NCI-H2081 (cell line): ENCODE results near the gene NHEJ1.

Experiments used
- DNase-seq, 2 experiments: peaks; one replicate each; lab custom pipeline; 2025; lab: John Stamatoyannopoulos, UW

The NHEJ1 gene

DNA sequence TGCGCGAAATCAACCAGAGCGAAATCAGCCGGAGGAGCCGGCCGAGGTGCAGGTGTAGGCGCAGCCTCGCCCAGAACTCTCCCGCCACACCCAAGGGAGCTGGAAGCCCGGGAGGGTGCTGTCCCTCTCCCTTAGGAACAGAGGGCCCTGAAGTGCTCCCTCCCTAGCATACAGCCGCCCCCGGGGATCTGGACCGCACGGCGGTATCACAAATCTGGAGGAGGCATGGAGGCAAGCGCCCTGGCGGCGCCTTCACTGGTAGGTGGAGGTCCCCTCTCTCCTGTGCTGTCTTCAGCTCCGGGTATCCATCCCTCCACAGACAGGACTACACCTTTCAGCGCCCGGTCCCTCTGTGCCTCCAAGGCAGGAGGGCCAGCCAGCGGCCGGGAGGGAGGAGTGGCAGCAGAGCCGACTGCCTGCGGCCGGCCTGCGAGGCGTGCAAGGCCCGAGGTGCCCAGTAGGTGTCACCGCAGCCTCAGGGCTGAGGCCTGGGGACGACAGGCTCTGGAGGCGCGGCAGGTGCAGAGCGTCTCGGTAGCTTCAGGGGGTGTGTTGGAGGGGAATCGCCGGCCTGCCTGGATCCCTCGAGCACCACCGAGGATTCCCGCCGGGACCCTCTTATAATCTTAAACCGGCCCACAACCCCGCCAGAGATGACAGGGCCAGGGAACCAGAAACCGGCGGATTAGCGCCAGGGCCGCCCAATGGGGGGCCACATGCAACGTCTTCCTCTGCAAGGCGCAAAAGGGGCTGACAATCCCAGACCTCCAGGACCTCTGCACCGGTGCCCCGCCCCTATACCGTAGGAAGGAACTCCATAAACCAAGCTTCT lies 102.7 kb downstream of the NHEJ1 start:
- peak; percentile 64 to 78 for DNase-seq

DNA sequence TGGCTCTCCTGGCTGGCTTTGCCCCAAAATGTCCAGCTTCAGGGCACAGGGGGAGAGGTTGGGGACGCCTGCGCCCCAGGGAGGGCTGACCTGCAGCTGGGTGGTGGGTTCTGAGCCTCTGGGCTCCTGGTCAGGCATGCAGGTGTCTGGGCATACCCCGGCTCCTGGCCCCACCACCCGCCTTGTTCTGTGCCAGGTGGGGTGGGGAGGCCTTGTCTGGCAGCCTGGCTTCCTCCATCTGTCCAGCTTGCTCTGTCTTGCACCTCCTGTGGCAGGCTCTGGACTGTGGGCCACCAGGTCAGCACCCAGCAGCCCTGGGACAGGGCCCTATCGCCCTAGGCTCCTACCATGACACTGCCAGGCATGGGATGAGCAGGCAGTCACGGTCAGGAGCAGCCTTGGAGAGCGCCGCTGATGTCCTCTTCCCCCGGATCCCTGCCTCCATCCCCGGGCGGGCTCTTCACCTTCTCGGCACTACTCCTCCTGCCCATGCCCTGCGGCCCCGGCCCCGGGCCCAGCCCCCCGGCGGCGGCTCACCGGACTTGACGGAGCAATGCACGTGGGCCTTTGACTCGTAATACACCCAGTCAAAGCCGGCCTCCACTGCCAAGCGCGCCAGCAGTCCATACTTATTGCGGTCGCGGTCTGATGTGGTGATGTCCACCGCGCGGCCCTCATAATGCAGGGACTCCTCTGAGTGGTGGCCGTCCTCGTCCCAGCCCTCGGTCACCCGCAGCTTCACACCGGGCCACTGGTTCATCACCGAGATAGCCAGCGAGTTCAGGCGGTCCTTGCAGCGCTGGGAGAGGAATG lies 103.5 kb downstream of the NHEJ1 start:
- no peak for DNase-seq

DNA sequence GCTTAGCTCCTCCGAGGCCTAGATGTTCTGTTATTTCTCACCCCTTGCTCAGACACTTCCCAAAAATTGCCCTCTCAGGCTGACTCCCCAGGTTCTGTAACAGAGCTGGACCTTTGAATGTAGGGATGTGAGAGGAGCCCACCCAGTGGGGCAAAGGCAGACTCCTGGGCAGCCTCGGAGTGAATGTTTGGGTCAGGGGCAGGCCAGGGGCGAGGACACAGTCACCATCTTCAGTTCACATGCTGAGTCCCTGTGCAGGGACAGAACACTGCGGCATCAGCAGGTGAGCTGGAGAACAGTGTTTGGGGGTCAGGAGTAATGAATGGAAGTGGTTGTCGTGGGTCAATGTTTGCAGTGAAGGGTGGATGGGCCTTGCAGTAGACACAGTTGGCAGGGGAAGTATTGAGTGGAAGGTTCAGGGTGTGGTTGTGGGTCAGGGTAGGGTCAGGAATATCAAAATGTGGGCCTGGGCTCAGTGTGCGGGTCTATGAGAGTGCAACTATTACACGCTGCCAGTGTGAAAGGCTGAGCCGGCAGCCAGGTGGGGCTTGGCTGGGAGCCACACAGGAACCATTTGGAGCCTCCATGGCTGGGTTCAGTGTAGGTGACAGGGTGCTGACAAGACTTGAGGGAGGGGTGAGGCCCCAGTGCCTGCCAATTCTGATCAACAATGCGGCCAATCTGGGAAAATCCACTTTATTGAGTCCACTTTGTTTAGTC lies 104.3 kb downstream of the NHEJ1 start:
- DNase-seq: no peak

DNA sequence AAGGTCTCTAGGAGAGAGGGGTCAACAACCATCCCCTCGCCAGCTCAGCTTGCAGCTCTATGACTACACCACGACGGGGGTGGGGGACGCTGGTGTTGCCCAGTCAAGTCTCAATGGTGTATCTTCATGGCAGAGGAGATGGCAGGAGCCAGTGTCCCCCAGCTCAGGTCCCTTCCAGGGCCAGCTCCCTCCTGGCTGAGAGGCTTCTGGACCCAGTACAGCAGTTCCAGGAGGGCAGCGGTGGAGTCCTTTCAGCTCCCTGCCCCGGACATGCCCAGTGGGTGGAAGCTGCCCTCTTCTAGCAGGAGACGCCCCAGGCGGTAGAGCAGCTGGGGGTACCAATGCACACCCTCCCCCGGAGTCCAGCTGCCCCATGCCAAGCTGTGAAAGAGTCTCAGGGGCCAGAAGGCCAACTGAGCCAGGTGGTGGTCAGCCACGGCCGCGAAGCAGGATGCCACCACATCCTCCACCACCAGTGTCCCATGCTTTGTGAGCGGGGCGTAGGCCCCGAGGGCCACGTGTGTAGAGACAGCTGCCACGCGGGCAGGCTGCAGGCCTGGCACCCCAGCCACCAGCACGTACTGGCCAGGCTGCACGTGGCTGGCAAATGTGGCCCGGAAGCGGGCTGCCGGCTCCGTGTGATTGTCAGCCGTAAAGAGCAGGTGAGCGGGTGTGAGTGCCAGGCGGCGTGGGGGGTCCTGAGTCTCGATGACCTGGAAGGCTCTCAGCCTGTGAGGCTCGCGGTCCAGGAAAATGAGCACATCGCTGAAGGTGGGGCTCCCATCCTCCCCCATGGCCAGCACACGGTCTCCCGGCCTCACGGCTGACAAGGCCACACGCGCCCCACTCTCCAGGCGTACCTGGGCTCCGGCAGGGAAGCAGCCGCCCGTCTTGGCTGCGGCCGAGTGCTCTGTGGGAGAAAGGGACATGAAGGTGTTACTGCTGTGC lies 105.4 kb downstream of the NHEJ1 start:
- no peak for DNase-seq

DNA sequence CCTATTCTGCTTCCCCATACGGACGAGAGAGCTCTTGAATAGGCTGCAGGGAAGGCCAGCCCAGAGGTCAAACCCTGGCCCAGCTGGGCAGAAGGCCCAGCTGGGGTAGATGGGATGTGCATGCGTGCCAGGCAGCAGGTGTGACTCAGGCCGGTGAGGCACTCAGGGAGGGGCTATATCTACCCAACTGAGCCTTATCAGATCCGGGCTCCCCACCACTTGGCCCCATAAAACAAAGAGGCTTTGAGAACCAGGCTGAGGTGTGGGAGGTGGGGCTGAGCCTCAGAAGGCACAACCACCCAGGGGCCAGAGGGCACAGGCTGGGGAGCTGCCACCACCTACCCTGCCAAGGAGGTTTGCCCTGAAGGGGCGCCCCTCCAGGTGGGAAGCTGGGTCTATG lies 111.3 kb downstream of the NHEJ1 start:
- no peak for DNase-seq

DNA sequence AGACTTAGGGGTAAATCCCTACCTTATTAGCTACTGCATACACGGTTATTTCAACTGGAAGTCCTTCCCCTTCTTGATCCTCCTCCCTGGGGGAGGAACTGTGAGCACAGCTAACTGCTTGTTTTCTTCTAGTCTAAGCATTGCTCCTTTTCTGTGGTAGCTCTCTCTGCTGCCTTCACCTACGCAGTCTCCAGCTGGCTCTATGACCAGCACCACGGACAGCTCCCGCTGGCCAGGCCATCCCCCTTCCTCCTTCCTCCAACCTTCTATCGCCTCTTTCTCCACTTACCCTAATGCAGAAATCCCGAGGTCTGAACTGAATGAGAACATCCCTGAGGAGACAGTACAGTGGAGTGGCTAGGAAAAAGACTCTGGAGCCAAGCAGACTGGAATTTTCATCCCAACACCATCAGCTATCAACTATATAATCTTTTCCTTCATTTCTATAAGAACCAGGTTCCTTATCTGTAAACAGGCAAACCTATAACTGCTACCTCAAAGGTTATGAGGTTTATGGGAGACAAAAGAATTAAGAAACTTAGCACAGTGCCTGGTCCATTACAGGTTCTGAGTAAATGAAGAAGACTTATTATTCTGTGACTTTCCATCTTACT lies 114.6 kb downstream of the NHEJ1 start:
- no peak for DNase-seq

DNA sequence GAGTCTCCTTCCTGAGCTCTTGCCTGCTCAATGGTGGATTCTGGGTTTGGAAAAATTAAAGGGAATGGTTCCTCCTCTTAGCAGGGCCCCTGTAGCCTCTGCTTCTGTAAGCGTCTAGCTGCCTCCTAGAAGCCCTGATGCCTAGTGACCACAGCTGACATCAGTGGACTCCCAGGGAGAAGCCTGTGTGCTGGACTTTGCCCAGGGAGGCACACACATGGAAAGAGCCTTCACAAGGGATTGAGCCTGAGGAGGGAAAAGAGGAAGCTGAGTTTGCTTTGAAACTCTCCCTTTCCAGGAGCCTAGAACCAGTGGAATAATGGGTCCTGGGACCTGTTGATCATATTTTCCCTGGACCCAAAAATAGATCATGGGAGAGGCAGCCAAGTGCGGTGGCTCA lies 117.9 kb downstream of the NHEJ1 start:
- DNase-seq: no peak

DNA sequence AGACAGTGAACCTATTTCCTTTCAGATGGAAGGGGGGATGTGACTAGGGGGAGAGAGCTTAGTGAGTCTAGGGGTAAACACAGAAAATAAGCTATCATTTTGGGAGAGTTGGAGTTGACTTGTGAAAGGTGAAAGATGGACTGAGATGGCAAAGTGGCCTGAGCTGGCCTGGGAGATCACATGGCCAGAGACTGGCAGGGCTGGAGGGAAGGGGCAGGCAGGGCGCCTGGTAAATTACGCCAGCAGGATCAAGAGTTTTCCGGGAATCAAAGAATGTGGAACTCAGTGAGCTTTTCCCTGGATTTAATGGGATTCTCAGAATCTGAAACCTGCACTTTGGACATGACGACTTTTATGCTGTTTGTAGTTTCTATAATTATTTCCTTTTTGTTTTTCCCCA lies 118.5 kb downstream of the NHEJ1 start:
- DNase-seq: no peak

DNA sequence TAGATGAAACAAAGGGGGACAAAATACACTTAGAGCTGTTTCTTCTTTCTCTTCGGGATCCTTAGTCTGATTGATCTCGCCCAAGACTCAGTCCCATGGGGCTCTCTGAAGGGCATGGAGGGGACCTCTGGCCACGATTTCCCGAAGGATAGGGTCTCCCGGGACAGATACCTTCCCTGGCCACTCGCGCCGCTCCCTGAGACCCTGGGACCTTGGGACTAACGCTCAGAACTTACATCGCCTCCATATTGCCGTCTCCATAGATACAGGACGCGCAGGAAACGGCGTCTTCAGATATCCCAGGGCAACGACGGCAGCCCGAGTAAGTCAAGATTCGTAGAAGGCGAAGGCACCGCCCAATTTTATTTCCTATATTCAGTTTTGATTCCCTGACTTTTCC lies 119.4 kb downstream of the NHEJ1 start, which contains the start of gene CFAP65:
Gene CFAP65, minus strand, starts transcription at position 265 of the 400 bp plus-strand sequence. CDS start 2,468 bp downstream, outside the sequence.
- peak; percentile 30 to 50 for DNase-seq

DNA sequence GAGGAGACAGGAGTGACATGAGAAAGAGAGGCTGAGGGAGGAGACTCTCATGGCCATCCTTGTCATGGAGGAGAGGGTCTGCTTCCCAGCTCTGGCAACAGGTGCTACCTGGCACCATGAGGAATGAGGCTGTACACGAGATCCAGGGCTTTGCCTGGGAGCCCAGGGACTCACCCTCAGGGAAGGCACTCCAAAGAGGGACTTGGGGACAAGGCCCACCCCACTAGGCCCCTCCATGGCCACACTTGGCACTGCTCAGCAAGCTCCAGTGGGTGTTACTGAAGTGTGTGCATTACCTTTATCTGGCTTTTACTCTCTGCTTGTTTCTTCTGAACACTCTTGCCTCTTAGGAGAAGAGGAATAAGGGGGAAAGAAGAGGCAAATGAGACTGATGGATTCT lies 122.0 kb downstream of the NHEJ1 start:
- no peak for DNase-seq

DNA sequence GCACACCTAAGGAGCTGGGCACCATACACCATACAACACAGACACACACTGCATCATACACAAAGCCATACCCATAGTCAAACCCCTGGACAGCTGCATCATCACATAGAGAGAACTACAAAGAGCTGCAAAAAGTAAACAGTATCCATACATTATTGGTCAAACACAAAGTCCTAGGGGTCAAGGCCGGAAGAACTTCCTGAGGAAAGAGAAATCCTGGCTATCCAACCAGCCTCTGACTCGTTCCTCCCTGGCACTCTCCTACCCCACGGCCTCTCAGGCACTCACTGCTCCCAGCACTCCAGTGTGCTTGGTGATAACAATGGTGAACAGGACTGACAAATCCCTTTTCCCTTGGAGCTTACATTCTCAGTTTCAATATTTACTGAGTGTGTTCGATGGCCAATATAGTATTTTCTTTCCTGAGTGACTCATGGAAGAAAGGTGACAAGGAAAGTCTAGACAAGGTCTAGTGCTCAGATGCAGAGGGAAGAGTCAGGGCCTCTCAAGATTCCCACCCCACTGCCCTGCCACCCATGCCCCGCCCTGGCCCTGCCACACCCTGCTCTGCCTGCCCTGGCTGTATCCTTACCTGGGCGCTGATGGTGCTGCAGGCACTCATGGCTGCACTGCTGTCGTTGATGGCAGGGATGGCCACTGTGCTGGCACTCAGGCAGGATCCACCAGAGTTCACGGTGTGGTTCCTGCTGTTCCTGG lies 122.7 kb downstream of the NHEJ1 start:
- no peak for DNase-seq

DNA sequence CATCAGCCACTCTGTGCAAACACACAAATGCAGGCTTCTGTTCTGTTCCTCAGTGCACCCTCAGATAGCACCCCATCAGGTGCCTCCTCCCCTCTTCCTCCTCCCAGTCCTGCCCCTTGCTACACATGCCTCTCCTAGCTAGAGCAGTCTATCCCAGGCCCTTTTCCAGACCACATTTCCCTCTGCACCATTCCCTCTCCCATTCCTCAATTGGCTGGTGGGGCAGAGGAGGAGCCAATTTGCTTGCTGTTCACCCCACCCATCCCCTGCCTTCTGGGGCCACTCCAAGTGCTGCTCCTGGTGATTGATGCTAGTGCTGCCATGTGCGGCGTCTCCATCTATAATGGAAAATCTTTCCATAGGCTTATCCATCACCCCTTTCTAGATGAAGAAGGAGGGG lies 124.7 kb downstream of the NHEJ1 start:
- no peak for DNase-seq

DNA sequence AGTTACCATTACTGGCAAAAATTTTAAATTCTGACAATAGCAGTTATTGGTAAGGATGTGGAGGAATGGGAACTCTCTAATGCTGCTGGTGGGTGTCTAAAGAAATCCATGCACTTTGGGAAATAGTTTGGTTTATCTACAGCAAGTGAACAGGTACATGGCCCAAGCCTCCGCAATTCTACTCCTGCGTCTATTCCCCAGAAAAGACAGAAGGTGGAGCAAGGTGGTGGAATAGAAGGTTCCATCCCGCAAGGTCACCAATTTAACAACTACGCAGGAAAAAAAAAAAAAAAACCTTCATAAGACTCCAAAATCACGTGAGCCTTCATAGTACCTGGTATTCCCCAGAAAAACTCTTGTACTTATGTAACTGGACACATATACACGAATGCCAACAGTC lies 125.8 kb downstream of the NHEJ1 start:
- DNase-seq: no peak

DNA sequence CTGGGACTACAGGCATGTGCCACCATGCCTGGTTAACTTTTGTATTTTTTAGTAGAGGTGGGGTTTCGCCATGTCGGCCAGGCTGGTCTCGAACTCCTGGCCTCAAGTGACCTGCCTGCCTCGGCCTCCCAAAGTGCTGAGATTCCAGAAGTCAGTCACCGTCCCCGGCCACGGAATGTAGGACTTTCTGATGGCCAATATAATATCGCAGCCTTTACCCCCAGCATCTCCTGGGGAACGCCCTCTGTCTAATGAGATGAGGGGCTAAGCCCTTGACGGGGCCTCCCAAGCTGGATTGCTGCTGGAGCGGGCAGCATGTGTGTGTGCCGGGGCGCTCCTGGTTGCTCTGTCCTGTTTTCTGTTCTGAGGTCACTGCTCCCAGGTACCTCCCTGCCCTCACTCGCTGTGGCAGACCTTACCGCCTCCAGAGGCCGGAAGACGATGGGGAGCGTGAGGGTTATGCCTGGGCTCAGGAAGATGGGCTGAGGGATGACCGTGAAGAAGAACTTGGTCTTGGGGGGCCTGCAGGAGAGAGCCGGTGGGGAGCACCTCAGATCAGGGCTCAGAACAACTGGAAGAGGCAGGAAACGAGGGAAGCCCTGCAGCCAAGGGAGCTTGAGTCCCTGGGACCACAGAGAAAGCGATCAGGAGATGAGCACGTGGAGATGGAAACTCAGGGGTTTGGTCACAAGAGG lies 128.4 kb downstream of the NHEJ1 start:
- no peak for DNase-seq

DNA sequence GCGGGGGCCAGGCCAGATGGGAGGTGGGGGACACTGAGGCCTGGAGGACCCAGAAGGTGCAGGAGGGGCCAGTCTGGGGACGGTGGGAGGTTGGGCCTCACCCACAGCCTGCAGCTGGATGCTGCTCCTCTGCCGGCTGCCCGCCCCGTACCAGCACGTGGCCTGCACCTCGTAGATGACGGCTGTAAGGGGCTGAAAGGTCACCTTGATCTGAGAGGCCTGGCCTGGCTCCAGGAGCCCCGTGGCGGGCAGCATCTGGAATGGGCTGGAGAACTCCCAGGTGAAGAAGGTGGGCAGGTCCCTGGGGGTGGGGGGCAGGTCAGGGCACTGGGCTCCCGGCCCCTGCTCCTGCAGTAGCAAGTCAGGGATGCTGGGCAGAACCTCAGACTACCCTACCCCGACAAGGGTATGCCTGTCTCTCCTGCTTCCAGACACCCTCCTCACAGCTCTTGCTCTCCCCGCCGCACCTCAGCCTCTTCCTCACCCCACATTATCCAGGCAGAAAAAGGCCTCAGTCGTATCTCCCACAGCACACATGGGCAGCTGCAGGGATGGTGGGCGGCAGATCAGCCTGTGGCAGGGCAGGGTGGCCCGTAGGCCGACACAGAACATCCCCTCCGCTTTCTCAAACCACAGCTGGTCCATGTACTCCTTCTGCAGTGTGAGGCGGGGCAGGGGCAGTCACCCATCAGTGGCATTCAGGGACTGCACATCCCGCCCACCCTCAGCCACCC lies 129.4 kb downstream of the NHEJ1 start:
- DNase-seq: no peak

DNA sequence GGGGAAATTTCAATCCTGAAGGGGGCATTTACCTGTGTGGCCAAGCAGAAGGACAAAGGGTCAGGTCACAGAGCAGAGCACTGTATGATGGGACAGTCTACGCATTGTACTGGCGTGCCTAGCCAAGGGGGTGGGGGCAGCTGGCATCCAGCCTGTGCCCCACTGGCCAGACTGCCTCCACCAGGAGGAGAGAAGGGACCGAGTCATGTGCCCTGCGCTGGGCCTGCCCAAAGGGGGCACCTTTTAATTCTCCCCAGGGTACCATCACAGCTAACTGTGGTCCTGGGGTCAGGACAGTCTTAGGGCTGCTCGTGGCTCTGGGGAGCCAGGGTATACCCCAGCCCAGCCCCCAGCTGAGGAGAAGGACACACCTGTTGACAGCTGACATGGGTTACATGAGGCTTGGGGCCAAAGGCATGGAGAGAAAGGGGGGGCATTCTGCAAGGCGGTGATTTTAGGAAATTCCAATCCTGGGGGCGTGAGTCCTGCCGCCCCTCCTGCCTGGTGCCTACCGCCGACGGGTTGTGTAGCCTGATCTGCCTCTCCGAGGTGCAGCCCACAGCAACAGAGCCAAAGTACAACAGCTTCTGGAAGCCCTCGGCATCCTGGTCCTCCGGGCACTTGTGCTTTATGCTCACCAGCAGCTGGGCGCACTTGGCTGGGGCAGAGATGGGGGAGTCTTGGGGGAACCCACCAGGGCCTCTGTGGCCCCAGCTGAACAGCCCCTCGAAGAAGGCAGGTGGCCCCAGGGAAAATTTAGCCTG lies 130.3 kb downstream of the NHEJ1 start:
- DNase-seq: no peak

DNA sequence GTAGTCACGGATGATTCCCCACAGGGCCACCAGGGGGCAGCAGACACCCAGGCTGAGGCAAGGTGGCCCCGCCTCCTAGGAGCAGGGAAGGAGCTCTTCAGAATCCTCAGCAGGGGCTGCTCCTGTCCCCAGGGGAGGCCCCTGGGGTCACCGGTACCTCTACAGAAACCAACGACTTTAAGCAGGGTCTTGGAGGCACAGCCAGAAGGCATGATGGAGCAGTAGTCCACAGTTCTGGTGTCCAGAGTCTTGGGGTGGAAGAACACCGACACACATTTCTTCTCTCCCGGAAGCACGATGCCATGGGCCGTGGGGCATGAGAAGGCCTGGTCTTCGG lies 130.8 kb downstream of the NHEJ1 start:
- peak; percentile 66 to 68 for DNase-seq
